HepG2 (cell line): ENCODE results near the gene FBXL20. TPM values are rescaled to one million over a fixed set of nuclear protein-coding genes. Genes with fewer than 3 reads are reported as not detected.

ENCODE experiments used
- CSRNP1 ChIP-seq: sonication (generic); formaldehyde crosslinking; IDR thresholded peaks from 2 replicates; pipeline ENCODE4 v1.8.1; 2023; ENCODE audit warnings: mild to moderate bottlenecking, missing genetic modification reagents
- GMEB2 ChIP-seq: IDR thresholded peaks from 2 replicates; pipeline ENCODE4 v1.6.1; 2016; ENCODE audit warnings: missing biosample characterization, missing genetic modification reagents, low read depth
- GTF3A ChIP-seq: sonication (generic); formaldehyde crosslinking; conservative IDR thresholded peaks from 2 replicates; pipeline ENCODE4 v1.4.0; 2020; ENCODE audit warnings: mild to moderate bottlenecking, missing genetic modification reagents
- HHEX ChIP-seq: IDR thresholded peaks from 2 replicates; pipeline ENCODE4 v1.6.1; 2016; ENCODE audit warnings: control low read depth
- HIVEP1 ChIP-seq: sonication (generic); formaldehyde crosslinking; IDR thresholded peaks from 2 replicates; pipeline ENCODE4 v1.4.0; 2020; ENCODE audit warnings: mild to moderate bottlenecking, missing genetic modification reagents
- HMGA1 ChIP-seq: sonication (generic); formaldehyde crosslinking; conservative IDR thresholded peaks from 2 replicates; pipeline ENCODE4 v1.4.0; 2020; ENCODE audit warnings: missing genetic modification reagents
- HNF1A ChIP-seq, 2 experiments: sonication (generic) in 1 of 2; formaldehyde crosslinking in 1 of 2; IDR thresholded peaks; 2 replicates each; pipeline versions ENCODE4 v1.4.0 to v1.6.1; 2016 to 2020; ENCODE audit warnings: borderline replicate concordance in 1 of 2, low read depth in 1 of 2, mild to moderate bottlenecking in 1 of 2, missing genetic modification reagents in 1 of 2
- MTF1 ChIP-seq: sonication (generic); formaldehyde crosslinking; IDR thresholded peaks from 2 replicates; pipeline ENCODE4 v1.5.0; 2020; ENCODE audit warnings: missing genetic modification reagents
- MYC ChIP-seq: sonication (generic); formaldehyde crosslinking; IDR thresholded peaks from 2 replicates; pipeline ENCODE4 v1.9.0; 2021; ENCODE audit warnings: missing genetic modification reagents, borderline replicate concordance
- PLRG1 ChIP-seq: fragments of 450-650 bp; conservative IDR thresholded peaks from 2 replicates; pipeline ENCODE4 v1.6.1; 2016
- POLR2AphosphoS2 ChIP-seq: IDR thresholded peaks from 2 replicates; pipeline ENCODE4 v1.6.1; 2011; ENCODE audit warnings: low read depth, low read length, improper control_type of control experiment
- PREB ChIP-seq: sonication (generic); formaldehyde crosslinking; IDR thresholded peaks from 2 replicates; pipeline ENCODE4 v1.4.0; 2020; ENCODE audit warnings: missing genetic modification reagents
- RAD21 ChIP-seq: fragments of 450-650 bp; formaldehyde crosslinking; IDR thresholded peaks from 2 replicates; pipeline ENCODE4 v1.5.0; 2020; ENCODE audit warnings: mild to moderate bottlenecking
- RBFOX2 ChIP-seq: fragments of 200-400 bp; formaldehyde crosslinking; IDR thresholded peaks from 2 replicates; pipeline ENCODE4 v1.6.1; 2017; ENCODE audit warnings: low read depth, mild to moderate bottlenecking, low read length
- REXO4 ChIP-seq: sonication (generic); formaldehyde crosslinking; IDR thresholded peaks from 2 replicates; pipeline ENCODE4 v1.8.0; 2022; ENCODE audit warnings: missing genetic modification reagents, mild to moderate bottlenecking, borderline replicate concordance
- TAF15 ChIP-seq: fragments of 200-400 bp; formaldehyde crosslinking; IDR thresholded peaks from one replicate; pipeline ENCODE4 v1.6.1; 2018; ENCODE audit warnings: mild to moderate bottlenecking, low read depth, low read length; ENCODE audit not compliant: poor library complexity, severe bottlenecking
- ZNF432 ChIP-seq: sonication (generic); formaldehyde crosslinking; IDR thresholded peaks from 2 replicates; pipeline ENCODE4 v1.5.0; 2020; ENCODE audit warnings: missing genetic modification reagents, mild to moderate bottlenecking, borderline replicate concordance
- ZNF558 ChIP-seq: sonication (generic); formaldehyde crosslinking; IDR thresholded peaks from 2 replicates; pipeline ENCODE4 v1.9.0; 2022; ENCODE audit warnings: mild to moderate bottlenecking, missing genetic modification reagents, borderline replicate concordance
- ZNF746 ChIP-seq: sonication (generic); formaldehyde crosslinking; IDR thresholded peaks from 2 replicates; pipeline ENCODE4 v1.8.0; 2022; ENCODE audit warnings: mild to moderate bottlenecking, missing genetic modification reagents
- ZNF75D ChIP-seq: sonication (generic); formaldehyde crosslinking; IDR thresholded peaks from 2 replicates; pipeline ENCODE4 v1.8.1; 2023; ENCODE audit warnings: missing genetic modification reagents, mild to moderate bottlenecking, borderline replicate concordance
- ZNF782 ChIP-seq: sonication (generic); formaldehyde crosslinking; IDR thresholded peaks from 2 replicates; pipeline ENCODE4 v1.4.0; 2020; ENCODE audit warnings: missing genetic modification reagents, mild to moderate bottlenecking, borderline replicate concordance
- polyA plus RNA-seq, 8 experiments: library from polyadenylated mRNA; depleted of rRNA in 3 of 8; stranded (reverse) in 7 of 8; unstranded in 1 of 8; fragments of >200 nt; fragmentation: Illumina TruSeq in 4 of 8; extraction: Trizol in 4 of 8; gene quantifications; 2 replicates each; pipeline versions ENCODE4 v1.2.1 to v1.2.3, GENCODE V29; 2011 to 2016; ENCODE audit warnings: low read depth in 4 of 8, missing spikeins in 1 of 8, mixed read lengths in 1 of 8; ENCODE audit not compliant: insufficient read depth in 1 of 8
- total RNA-seq, 5 experiments: library from RNA; depleted of rRNA; stranded (reverse); fragments of >200 nt; fragmentation: Illumina TruSeq; extraction: Trizol; gene quantifications; 2 replicates each; pipeline ENCODE4 v1.2.3, GENCODE V29; 2016; ENCODE audit warnings: low read depth in 1 of 5

Gene FBXL20
- total and polyA plus RNA-seq, 2 of the 13 experiments (the other 11 are each of a cell fraction or from before 2014, with no cell fraction given) = 10.2 to 10.3 TPM

- TF ChIP-seq GMEB2 (CRISPR knock-in tag) = no peak
- no peak for TF ChIP-seq HNF1A (IDR thresholded peaks at IDR 0.05; ENCODE audit: low read depth)
- peak; percentile 83; the same call in 1 of the 2 replicates for TF ChIP-seq HNF1A (CRISPR knock-in tag; IDR thresholded peaks at IDR 0.05; ENCODE audit: borderline replicate concordance)
- TF ChIP-seq MYC (CRISPR knock-in tag) = no peak; the same call in 1 of the 2 replicates
- 0 out of 2 replicates have a peak, but pooled peaks have one; percentile 23 for TF ChIP-seq MTF1 (CRISPR knock-in tag)
- no peak for TF ChIP-seq ZNF746
- TF ChIP-seq ZNF782 (CRISPR knock-in tag) = no peak; the same call in 1 of the 2 replicates
- peak; percentile 80; the same call in 1 of the 2 replicates for TF ChIP-seq ZNF558 (CRISPR knock-in tag)
- 0 out of 2 replicates have a peak, but pooled peaks have one; percentile 18 for TF ChIP-seq GTF3A (CRISPR knock-in tag)
- TF ChIP-seq PLRG1 = no peak
- TF ChIP-seq RBFOX2 = peak; percentile 56
- TF ChIP-seq CSRNP1 (CRISPR knock-in tag) = no peak
- no peak for TF ChIP-seq TAF15
- TF ChIP-seq RAD21 (CRISPR knock-in tag) = no peak
- no peak for TF ChIP-seq REXO4
- no peak for TF ChIP-seq PREB
- no peak for TF ChIP-seq ZNF432 (CRISPR knock-in tag)
- TF ChIP-seq POLR2AphosphoS2 = no peak
- TF ChIP-seq HMGA1 (CRISPR knock-in tag) = no peak
- TF ChIP-seq HHEX (CRISPR knock-in tag) = no peak
- no peak for TF ChIP-seq ZNF75D (CRISPR knock-in tag)
- TF ChIP-seq HIVEP1 = no peak; the same call in 1 of the 2 replicates
Observed at GRCh38 chr17:39450847-39451581, 49.6 kb upstream of the FBXL20 start, which contains the start of gene MED1 (continued).
